OCI-LY3 (cell line): ENCODE measurements around the gene SELPLG.
"Not testable (repeated sequence)": the region's sequence is repeated elsewhere in the genome, so short reads cannot be mapped to it uniquely, and the experiment has no call there.

ENCODE experiments used
- CTCF ChIP-seq: fragments of 200-600, 300-600 bp; sonication (generic); IDR thresholded peaks from 2 replicates; pipeline ENCODE4 v1.5.1; 2014; ENCODE audit warnings: antibody characterized with exemption, low read length, low read depth
- EZH2phosphoT487 ChIP-seq: fragments of 200-600 bp; shearing (Covaris generic); IDR thresholded peaks from 2 replicates; pipeline ENCODE4 v1.6.1; 2018; ENCODE audit warnings: antibody characterized with exemption, mixed run types, low read depth

- TF ChIP-seq CTCF, EZH2phosphoT487: not testable (repeated sequence)
Observed at GRCh38 chr12:108574276-108574675, 59.4 kb downstream of the SELPLG start.
